Fibroblast of skin of back (primary cell): ENCODE data around the gene SDC4.

Experiments
- DNase-seq: peaks from one replicate; pipeline ENCODE4 v3.0.0-alpha.2; 2013

Gene SDC4

DNA sequence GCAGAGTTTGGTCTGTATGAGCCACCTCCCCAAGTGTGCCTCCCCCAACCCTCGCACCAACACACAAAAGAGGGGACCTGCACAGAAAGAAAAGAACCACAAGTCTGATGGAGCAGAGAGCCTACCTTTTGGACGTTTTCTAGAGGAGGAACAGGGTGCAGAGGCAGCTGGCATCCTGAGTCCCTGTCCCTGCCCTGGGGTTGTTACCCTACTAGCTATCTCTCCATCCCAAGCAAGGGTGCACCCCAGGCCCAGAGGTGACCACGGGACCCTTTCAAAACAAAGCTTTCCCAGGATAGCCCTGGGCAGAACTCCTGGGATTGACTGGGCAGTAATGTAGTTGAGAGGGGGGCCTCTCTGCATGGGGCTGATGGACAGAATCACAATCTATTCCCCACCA lies 30.4 kb downstream of the SDC4 start:
- no peak for DNase-seq

- DNase-seq, result no peak
These were observed 31.8 kb downstream of the SDC4 start for GRCh38 chr20:45316150-45317080.

- DNase-seq, result no peak
These were observed 32.6 kb downstream of the SDC4 start for GRCh38 chr20:45315672-45316071.

GRCh38 chr20:45313943-45314342 lies 34.3 kb downstream of the SDC4 start:
- DNase-seq, result no peak

DNA sequence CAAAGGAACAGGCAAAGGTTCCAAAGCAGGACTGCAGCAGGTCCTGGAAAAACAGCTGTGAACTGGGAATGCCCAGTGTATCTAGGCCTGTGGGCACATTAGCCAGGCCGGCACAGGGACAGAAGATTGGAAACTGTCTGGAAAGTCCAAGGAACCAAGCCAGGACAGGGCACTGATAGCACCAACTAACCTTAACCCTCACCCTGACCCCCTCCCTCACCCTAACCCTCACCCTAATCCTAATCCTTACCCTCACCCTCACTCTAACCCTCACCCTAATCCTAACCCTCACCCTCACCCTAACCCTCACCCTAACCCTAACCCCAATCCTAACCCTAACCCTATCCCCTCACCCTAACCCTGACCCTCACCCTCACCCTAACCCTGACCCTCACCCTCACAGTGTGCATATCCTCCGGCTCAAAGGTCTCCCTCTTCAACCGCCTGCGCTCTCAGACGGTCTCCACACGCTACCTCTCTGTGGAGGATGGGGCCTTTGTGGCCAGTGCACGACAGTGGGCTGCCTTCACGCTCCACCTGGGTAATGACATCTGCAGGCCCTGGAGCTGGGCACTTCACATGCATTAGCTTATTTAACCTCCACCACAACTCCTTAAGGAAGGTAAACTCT lies 35.0 kb downstream of the SDC4 start:
- DNase-seq, result no peak

DNA sequence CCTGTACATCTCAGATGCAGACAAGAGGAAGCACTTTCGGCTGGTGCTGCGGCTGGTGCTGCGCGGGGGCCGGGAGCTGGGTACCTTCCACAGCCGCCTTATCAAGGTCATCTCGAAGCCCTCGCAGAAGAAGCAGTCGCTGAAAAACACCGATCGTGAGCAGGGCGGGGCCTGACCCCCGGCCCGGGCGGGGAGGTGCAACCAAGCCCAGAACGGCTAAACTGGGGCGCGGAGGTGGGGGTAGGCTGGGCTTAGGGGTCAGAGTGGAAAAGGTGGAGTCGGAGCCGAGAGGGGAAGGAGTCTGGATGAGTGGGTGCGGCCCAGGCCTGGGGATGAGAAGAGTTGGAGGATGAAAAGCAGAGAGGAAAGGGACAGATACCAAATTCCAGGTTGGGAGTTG lies 36.0 kb downstream of the SDC4 start:
- DNase-seq, result no peak

DNA sequence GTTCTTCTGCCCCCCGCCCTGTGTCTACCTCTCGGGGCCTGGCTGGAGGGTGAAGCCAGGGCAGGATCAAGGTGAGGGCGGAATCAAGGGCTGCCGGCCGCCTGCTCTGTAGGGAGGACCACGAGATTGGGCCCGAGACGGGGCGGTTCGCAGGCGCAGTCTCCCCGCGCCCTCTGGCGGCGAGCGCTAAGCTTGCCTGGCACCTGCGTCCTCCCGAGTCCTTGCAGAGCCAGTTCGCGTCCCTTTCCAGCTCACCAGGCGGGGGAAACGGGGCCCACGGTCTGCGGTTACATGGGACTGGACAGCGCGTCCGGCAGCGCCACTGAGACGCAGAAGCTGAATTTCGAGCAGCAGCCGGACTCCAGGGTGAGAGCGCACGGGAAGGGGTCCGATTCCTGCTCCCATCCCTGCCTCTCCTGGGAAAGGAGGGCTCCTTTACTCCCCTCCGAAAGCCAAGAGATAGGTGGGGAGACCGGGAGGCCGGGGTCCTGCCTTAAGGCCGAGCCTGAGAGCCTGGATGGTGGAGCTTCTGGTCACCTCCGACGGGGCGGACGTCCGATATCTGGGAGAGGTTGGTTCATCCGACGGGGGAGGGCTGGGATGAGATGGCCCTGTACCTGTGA lies 36.5 kb downstream of the SDC4 start:
- DNase-seq, result peak; percentile 54

DNA sequence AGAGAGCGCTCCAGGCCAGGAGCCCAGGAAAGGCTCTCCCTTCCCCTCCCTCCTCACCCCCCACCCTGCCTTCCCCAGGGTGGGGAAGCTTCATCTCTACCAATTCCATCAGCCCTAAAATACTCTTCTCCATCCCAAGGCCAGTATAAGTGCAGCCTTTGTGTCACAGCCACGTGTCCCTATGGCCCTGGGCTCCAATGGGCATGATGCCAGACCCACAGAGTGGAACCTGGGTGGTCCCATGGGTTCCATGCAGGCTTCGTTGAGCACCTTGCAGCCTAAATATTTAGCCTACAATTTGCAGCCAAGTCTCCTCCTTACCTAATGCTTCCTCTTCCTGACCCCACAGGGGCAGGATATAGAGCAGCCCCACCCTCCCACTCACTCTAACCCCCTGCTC lies 39.1 kb downstream of the SDC4 start:
- no peak for DNase-seq

DNA sequence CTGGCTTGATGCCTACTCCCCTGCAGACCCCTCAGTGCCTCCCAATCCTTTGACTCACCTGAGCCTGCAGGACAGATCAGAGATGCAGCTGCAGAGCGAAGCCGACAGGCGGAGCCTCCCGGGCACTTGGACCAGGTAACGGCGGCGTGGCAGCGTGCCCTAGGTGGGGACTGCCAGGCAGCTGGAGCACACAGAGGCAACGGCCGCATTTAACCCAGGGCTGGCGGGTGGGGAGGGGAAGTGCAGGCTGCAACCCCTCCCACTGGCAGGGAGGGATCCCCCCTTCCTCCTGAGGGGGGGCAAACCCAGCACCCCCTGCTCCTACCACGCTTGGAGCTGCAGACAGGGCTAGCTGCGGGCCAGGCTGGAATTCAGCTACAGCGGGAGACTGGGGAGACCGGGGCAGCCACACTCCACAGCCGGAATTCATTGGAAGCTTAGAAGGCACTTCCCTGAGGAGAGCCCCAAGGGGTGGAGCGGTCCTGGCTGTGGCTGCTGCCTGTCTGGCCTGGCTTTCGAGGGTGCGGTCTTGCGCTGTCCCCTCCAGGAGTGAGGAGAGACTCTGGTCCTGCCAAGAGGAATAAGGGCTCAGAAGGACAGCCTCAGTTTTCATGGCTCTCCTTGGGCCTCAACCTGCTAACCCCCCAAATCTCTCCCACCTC lies 40.0 kb downstream of the SDC4 start, which contains the start of gene MATN4:
Gene MATN4 (minus strand): TSS at position 183 of the 662 bp plus-strand sequence. CDS start 2,717 bp downstream, outside the sequence.
- DNase-seq, result no peak

DNA sequence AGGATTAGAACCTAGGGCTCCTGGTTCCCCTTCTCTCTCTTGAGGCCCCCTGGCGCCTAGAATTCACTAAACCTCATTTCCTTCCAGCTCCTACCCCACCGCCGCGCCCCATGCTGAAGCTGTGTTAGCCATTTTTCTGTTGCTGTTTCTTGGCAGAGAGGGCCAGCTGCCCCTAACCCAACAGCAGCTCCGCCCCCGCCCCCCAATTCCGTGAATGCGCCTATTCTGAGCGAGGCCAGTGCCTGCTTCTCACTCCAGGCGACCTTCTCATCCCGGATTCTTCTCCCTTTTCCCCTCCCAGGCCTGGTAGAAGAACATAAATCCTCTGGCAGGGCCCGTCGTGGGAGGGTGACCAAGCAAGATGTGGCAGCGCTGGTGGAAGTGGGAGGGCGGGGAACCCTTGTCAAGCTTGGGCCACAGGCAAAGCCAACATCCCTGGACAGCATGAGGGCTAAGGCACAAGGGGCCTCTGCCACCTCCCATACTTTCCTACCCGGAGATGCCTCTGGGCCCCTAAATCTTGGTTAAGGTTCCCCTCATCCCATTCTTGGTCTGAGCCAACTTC lies 41.1 kb downstream of the SDC4 start:
- DNase-seq, result no peak

- DNase-seq, result no peak
These were observed 41.7 kb downstream of the SDC4 start, which contains the start of gene RBPJL for GRCh38 chr20:45306431-45306982. RBPJL (plus strand) TSS chr20:45306840; CDS start chr20:45306923, 83 bp downstream.

- DNase-seq, result no peak
These were observed 43.0 kb downstream of the SDC4 start for GRCh38 chr20:45305262-45305661.

GRCh38 chr20:45304464-45304999 lies 43.7 kb downstream of the SDC4 start:
- DNase-seq, result no peak

GRCh38 chr20:45303586-45304463 lies 44.4 kb downstream of the SDC4 start:
- DNase-seq, result no peak

- no peak for DNase-seq
These were observed 46.4 kb downstream of the SDC4 start for GRCh38 chr20:45301824-45302271.

- DNase-seq, result peak; percentile 38
These were observed 47.3 kb downstream of the SDC4 start for GRCh38 chr20:45300961-45301360.

DNA sequence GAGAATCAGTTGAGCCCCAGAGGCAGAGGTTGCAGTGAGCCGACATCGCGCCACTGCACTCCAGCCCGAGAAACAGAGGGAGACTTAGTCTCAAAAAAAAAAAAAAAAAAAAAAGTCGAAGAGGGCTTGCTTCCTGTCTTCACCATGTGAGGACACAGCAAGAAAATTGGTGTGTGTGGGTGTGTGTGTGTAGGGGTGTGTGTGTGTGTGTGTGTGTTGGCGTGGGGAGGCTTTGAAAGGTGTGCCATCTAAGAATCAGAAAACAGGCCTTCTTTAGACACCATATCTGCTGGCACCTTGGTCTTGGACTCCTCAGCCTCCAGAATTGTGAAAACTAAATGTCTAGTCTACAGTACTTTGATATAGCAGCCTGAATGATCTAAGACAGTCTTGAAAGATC lies 48.4 kb downstream of the SDC4 start:
- no peak for DNase-seq

DNA sequence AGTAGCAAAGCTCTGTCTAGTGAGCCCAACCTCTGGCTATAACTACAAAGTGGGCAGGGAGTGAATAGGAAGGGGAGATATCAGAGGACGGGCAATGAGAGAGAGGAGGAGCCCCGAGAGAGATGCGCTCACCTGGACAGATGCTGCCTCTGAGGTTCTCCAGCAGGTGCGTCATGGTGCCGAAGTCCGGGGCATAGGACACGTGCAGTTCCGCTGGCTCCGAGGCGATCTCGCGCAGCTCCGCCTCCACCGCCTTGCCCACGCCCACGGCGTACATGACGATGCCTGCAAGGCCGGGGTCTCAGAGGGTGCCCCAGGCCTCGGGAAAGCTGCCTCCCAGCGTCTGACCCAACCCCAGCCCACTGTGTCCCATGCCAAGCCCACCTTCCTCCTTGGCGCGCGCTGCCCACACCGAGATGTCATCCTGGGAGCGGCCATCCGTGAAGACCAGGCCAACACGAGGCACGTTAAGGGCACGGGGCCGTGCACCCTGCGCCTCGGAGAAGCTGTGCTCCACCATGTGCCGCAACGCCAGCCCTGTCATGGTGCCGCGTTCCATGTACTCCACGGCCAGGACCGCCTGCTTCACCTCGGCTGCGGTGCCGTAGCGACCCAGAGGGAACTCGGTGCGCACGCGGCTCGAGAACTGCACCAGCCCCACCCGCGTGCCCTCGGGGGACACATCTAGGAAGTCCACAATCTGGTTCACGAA lies 50.3 kb downstream of the SDC4 start:
- DNase-seq, result no peak

DNA sequence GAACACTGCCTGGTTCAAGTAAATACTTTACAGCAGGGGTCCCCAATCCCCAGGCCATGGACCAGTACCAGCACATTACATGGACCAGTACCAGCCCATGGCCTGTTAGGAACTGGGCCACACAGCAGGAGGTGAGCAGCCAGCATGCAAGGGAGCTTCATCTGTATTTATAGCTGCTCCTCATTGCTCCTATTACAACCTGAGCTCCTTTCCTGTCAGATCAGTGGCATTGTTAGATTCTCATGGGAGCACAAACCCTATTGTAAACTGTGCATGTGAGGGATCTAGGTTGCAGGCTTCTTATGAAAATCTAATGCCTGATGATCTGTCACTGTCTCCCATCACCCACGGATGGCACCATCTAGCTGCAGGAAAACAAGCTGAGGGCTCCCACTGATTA lies 53.6 kb downstream of the SDC4 start:
- DNase-seq, result no peak

GRCh38 chr20:45294003-45294368 lies 54.2 kb downstream of the SDC4 start:
- no peak for DNase-seq
